GM19395 (cell line): ENCODE measurements around the gene TTC7B.
"Not testable (repeated sequence)": the region's sequence is repeated elsewhere in the genome, so short reads cannot be mapped to it uniquely, and the experiment has no call there.

Source experiments
- ATAC-seq: cut with Tn5 transposase; IDR thresholded peaks from one replicate; pipeline ENCODE4 v1.9.1; 2021; ENCODE audit warnings: mild to moderate bottlenecking, moderate library complexity; ENCODE audit not compliant: unreplicated experiment

TTC7B gene

GRCh38 chr14:90836692-90837063 is 20.4 kb upstream of the TTC7B start:
- no peak for ATAC-seq

GRCh38 chr14:90831821-90832220 is 15.6 kb upstream of the TTC7B start:
- no peak for ATAC-seq

DNA sequence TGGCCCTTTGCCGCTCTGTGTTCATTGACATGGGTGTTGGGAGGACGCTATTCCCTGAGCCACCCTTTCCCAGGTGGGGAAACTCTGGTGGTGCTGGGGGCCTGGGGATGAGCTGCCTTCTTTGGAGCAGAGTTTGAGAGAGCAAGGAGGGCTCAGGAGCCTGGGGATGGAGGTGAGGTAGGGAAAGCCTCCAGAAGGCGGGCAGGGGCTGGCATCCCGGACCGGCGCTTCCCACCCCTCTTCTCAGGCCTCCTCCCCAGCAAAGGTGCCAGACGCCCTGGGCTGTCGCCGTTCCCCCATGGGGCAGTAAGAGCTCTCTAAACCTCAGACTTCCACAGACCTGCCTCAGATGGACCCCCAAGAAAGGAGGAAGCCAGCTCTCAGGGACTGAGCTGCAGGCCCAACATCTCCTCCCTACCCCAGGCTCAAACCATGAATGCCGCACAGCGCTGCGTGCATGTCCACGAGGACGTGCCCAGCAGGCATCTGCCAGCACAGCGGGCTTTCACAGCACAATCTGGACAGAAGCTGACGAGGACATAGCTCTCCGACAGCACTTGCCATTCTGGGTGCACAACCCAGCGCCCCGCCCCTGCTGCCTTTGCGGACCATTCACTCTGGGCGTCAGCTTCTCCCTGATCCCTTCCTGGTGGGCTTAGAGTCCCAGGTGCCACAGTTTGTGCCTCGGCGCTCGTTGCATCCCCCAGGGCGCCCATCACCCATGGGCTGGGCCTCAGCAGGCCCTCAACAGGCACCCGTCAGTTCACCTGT is 14.9 kb upstream of the TTC7B start:
- no peak for ATAC-seq

DNA sequence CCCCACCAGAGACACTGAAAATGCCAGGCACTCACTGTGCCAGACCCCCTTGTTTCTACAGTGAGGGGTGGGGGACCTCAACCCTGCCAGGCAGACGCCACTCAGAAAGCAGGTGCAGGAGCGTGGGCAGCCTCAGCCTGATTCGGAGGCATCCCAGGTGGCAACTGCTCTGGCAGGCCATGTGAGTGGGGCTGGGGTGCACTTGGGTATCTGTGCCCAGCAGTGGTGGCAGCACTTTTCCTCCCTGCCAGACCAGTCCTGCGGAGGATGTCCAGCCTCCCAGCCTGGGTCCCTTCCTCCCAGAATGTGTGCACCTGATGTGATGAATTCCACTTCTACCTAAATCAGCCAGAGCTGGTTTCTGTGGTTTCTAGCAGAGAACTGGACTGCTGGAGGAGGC is 13.4 kb upstream of the TTC7B start:
- no peak for ATAC-seq

- peak; percentile 48 for ATAC-seq
These were observed 12.6 kb upstream of the TTC7B start for GRCh38 chr14:90828642-90829487.

DNA sequence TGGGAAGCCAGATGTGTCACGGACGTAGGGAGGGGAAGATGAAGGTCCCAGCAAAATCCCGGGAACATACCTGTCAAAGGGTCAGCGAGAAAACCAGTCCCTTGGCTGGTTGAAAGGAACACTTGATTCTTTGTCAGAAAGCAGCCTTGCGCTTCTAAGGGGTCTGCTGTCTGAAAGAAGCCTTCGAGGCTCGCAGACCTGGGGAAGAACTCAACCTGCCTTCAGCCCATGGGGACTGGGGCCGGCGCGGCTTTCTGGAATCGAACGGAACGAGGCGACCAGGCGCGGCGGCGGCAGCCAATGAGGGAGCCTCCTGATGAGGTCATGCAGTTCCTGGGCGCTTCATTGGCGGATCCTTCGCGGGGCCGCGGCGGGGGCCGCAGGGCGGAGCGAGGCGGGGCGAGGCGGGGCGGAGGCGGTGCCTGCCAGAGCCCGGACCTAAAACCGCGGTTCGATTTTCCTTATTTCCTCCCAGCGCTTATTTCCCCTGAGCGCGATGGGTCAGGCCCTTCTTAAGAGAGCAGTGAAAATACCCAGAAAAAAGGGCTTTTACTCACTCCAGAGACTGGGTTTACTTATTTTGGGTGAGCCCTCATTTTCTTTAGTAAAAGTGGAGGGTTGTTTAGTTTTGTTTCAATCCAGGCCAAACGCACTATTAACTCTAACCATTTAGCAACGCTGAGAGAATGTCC is 11.8 kb upstream of the TTC7B start:
- peak; percentile 98 for ATAC-seq

DNA sequence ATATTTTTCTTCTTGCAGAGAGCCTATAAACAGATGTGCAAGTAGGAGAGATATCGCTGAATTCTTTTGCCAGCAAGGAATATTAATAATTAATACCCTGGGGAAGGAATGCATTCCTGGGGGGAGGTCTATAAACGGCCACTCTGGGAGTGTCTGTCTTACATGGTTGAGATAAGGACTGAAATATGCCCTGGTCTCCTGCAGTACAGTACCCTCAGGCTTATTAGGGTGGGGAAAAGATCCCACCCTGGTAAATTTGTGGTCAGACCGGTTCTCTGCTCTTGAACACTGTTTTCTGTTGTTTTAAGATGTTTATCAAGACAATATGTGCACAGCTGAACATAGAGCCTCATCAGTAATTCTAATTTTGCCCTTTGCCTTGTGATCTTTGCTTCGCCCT is 7.3 kb upstream of the TTC7B start:
- ATAC-seq = not testable (repeated sequence)

- ATAC-seq = peak; percentile 78
These were observed 4.7 kb upstream of the TTC7B start for GRCh38 chr14:90820958-90821357.

- no peak for ATAC-seq
These were observed 3.6 kb upstream of the TTC7B start for GRCh38 chr14:90819734-90820393.

- no peak for ATAC-seq
These were observed 2.5 kb upstream of the TTC7B start for GRCh38 chr14:90818715-90819114.

GRCh38 chr14:90816681-90817436 is 629 bp upstream of the TTC7B start:
- ATAC-seq = no peak

GRCh38 chr14:90815572-90815821 is 733 bp downstream of the TTC7B start:
- ATAC-seq = no peak

GRCh38 chr14:90814806-90815571 is 1.2 kb downstream of the TTC7B start:
- no peak for ATAC-seq

DNA sequence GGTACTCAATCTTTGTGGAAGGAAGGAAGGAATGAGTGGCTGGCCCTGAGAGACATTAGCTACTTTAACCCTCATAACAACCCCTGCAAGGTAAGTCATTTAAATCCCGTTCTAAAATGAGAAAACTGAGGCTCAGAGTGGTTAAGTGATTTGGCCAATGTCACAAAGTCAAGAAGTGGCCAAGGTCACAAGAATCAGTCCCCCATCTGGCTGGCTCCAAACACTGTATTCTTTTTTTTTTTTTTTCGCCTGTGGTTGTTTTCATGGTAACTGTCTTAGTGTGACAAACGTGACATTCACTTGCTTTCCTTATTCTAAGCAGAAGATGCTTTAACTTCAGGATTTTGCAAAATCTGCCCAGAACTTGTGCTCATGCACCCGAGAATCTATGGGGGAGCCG is 2.8 kb downstream of the TTC7B start:
- no peak for ATAC-seq

DNA sequence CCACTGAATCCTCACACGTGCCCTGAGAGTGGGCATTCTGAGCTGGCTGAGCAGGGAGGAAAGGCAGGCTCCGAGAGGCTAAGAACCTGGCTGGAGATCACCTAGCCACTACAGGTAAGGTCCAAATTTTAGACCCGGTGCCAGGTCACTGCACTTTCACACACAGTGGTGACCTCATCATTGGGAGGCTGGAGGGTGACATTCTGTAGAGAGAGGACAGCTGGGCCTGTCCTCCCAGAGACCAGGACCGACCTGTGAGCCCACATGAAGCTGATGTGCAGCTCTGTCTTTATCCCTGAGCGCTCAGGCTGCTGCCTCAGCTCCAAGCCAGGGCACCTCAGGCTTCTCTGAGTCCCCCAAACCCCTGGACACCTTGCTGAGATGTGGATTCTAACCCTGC is 4.1 kb downstream of the TTC7B start:
- no peak for ATAC-seq

DNA sequence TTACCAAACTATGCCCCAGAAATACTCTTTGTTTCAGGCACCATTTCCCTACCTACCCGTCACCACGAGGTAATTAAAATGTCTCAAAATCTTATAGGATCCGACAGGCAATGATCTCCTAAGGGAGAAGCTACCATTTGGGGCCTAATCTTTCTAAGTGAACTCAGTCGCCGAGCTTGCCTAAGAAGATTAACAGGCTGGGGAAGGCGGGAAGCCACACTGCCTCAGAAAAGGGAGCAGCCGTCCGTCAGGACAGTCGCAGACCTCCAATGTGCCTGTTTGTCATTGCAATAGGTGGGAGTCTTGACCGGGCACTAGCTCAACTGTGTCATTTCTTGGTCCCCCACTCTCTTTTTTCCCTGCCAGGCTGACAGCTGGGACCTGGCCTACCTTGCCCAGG is 4.6 kb downstream of the TTC7B start:
- ATAC-seq = no peak

GRCh38 chr14:90810806-90811205 is 5.4 kb downstream of the TTC7B start:
- no peak for ATAC-seq

GRCh38 chr14:90809530-90810312 is 6.5 kb downstream of the TTC7B start:
- no peak for ATAC-seq
